Lower leg skin (tissue), 4 donors: ENCODE measurements around the gene ABCA8. TPM values are rescaled to one million over a fixed set of nuclear protein-coding genes. Genes with fewer than 3 reads are reported as not detected.

ENCODE experiments used
- DNase-seq, 2 donors: peaks; one replicate each; pipeline ENCODE4 v3.0.0-alpha.2; 2019; ENCODE audit warnings: low spot score in 2 of 2
- H3K4me3 ChIP-seq: fragments of 200-600 bp; sonication (generic); 2 replicates; pipeline ENCODE4 v1.5.1; 2017; ENCODE audit warnings: mild to moderate bottlenecking, low read depth; ENCODE audit not compliant: poor library complexity, severe bottlenecking
- POLR2A ChIP-seq, 2 donors: fragments of 450-650 bp; IDR thresholded peaks; one replicate each; pipeline ENCODE4 v1.6.1; 2016 to 2017; ENCODE audit warnings: antibody characterized with exemption in 2 of 2, mild to moderate bottlenecking in 1 of 2, moderate library complexity in 1 of 2
- WGBS, 2 donors: methylation state at CpG; one replicate each; pipeline ENCODE4 v1.1.5; 2018; 5-methylcytosine and 5-hydroxymethylcytosine counted together
- intact Hi-C: fragments of 100-400 bp; cut with DNase I; formaldehyde crosslinking; loops from one replicate; pipeline ENCODE4 v1.15.0; 2023; ENCODE audit warnings: low total_unique reads
- total RNA-seq, 4 donors: library from RNA; depleted of rRNA; stranded (reverse); fragments of >200 nt; gene quantifications; one replicate each; pipeline ENCODE4 v1.1.0, GENCODE V29; 2016
- TF ChIP-seq, protein P1 (sequence below), 3 donors: fragments of 450-650 bp; IDR thresholded peaks; one replicate each; pipeline ENCODE4 v1.5.1; 2016; ENCODE audit warnings: antibody characterized with exemption in 3 of 3, mild to moderate bottlenecking in 3 of 3, moderate library complexity in 2 of 3

ABCA8 gene
- total RNA-seq, 4 donors from 2014 or later = 6.1 to 17.9 (median 13.9) TPM

DNA sequence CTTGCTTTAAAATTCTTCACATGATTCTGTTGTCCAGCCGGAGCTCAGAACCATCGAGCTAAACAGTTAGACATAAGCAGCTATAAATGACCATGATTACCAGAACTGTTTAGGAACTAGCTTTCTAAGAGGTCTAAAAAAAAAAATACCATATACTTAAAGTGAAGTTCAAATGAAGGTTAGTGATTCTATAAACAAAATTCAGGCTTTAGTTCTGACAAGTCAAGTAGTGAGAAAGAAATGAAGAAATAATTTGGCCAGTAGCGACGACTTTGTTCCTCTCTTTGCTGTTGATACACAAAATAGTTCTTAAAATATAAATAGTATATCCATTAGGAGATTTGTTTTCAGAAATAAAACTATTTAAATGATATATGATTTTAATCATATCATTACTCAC, 27.7 kb downstream of the ABCA8 start:
- WGBS, 2 donors = 57 to 74% methylated on average over 4 of the region's 4 CpGs

DNA sequence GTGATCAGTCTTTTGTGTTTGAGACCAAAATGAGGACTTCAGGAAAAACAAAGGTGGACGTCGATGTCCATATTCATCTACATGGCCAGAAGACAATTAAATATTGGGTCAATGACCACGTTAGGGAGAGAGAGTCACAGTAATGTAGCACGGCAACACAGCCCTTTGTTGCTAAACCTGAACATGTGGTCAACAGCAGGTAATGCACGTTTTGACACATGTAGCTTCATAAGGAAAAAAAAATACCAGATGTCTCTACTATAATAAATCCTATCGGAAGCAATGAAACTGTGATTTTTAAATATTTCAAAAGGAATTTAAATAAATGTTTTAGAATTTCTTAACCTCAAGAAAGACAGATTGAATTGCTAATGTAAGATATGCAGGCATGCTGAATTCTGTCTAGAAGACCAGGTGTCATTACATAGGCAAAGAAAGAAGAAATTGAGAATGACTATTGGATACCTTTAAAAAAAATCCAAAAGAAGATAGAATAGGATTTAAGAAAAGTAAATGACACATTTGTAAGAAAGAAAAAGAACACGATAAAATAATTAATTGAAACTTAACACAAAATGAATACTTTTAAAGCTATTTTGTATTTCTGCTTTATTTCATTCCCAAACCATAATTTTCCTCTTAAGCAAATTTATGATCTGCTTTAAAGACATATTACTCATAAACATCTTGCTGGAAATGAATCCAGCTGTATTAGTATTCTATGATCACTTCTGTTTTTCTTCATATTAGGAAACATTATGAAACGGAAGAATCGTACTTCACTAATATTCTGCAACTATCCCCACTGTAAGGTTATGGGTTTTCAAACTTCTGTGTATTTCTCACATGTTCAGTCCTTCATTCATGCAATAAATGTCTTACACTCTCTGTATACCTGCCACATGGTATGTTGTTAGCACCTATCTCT, 30.1 kb downstream of the ABCA8 start:
- no peak overlapping the region for H3K4me3 ChIP-seq
- TF ChIP-seq POLR2A (IDR thresholded peaks at IDR 0.05) = no peak
- TF ChIP-seq, protein P1, sequence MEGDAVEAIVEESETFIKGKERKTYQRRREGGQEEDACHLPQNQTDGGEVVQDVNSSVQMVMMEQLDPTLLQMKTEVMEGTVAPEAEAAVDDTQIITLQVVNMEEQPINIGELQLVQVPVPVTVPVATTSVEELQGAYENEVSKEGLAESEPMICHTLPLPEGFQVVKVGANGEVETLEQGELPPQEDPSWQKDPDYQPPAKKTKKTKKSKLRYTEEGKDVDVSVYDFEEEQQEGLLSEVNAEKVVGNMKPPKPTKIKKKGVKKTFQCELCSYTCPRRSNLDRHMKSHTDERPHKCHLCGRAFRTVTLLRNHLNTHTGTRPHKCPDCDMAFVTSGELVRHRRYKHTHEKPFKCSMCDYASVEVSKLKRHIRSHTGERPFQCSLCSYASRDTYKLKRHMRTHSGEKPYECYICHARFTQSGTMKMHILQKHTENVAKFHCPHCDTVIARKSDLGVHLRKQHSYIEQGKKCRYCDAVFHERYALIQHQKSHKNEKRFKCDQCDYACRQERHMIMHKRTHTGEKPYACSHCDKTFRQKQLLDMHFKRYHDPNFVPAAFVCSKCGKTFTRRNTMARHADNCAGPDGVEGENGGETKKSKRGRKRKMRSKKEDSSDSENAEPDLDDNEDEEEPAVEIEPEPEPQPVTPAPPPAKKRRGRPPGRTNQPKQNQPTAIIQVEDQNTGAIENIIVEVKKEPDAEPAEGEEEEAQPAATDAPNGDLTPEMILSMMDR (IDR thresholded peaks at IDR 0.05) = no peak
- 74 to 81% methylated on average over 9 of the region's 9 CpGs for WGBS, 2 donors
- intact Hi-C loops = no loop called here
- DNase-seq = no peak

More for the DNA sequence above, 27.7 kb downstream of the ABCA8 start:
- DNase-seq = no peak
- intact Hi-C loops = no loop called here
- H3K4me3 ChIP-seq = no peak overlapping the region
- TF ChIP-seq POLR2A (IDR thresholded peaks at IDR 0.05) = no peak
- TF ChIP-seq, protein P1 (IDR thresholded peaks at IDR 0.05) = no peak

DNA sequence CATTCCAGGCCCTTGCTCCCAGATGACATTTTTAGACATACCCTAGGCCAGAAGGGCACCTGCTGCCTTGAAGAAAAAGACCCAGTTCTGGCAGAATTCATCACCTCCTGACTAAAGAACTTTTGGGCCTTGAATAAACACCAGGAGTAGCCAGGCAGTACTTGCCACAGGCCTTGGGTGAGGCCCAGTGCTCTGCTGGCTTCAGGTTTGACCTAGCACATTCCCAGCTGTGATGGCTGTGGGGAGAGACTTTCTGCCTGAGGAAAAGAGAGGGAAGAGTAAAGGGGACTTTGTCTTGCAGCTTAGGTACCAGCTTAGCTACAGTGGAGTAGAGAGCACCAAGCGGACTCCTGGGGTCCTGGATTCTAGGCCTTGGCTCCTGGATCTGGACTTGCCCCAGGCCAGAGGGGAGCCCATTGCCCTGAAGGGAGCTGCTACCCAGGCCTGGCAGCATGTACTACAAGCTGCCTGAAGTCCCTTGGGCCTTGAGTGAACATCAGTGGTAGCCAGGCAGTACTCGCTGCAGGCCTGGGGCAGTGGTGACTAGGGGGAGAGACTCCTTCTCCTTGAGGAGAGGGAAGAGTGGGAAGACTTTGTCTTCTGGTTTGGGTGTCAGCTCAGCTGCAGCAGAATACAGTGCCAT, 44.3 kb downstream of the ABCA8 start:
- no peak for DNase-seq
- H3K4me3 ChIP-seq = no peak overlapping the region
- intact Hi-C loops = no loop called here
- WGBS, 2 donors = 86 to 91% methylated on average over 2 of the region's 2 CpGs
- TF ChIP-seq, protein P1 (IDR thresholded peaks at IDR 0.05) = no peak
- no peak for TF ChIP-seq POLR2A (IDR thresholded peaks at IDR 0.05)

DNA sequence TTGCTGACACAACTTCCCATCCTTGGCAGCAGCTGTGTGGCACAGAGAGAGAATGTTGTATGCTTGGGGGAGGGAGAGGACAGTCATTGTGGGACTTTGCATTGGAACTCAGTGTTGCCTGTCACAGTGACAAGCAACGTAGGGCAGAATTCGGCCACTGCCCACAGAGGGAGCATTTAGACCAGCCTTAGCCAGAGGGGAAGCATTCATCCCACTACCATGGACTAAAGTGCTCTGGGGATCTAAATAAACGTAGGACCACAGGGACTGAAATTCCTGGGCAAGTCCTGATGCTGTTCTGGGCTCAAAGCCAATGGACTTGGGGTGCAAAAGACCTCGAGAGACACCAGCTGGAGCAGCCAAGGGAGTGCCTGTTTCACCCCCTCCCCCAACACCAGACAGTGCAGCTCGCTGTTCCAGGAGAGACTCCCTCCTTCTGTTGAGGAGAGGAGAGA, 44.9 kb downstream of the ABCA8 start:
- TF ChIP-seq, protein P1 (IDR thresholded peaks at IDR 0.05) = no peak
- no peak for TF ChIP-seq POLR2A (IDR thresholded peaks at IDR 0.05)
- no peak overlapping the region for H3K4me3 ChIP-seq
- DNase-seq = no peak
- intact Hi-C loops = no loop called here
- 21 to 26% methylated on average over 5 of the region's 5 CpGs for whole genome bisulfite sequencing, 2 donors

DNA sequence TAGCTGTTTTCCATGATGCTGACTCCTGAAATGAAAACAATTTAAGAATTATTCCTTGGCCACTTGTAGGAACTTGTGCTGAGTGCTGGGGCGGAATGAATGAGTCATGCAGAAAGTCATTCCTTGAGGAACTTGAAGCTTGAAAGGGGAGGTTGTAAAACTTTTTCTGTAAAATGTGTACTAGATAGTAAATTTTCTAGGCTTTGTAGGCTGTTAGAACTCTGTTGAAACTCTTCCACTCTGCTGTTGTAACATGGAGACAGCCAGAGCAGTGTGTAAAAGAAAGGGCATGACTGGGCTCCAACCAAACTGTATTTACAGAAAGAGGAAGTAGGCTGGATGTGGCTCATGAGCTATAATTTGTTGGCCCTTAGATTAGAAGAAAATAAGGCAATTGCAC, 46.1 kb downstream of the ABCA8 start:
- TF ChIP-seq, protein P1 (IDR thresholded peaks at IDR 0.05) = no peak
- no peak for TF ChIP-seq POLR2A (IDR thresholded peaks at IDR 0.05)
- peak; percentile 72 to 81 for DNase-seq
- no peak overlapping the region for H3K4me3 ChIP-seq
- intact Hi-C loops = no loop called here
- WGBS, 2 donors = 6 to 13% methylated on average over 1 of the region's 1 CpG
